HG02981 (cell line): ENCODE measurements around the gene GIMAP4.
"Not testable (repeated sequence)": the region's sequence is repeated elsewhere in the genome, so short reads cannot be mapped to it uniquely, and the experiment has no call there.

Experiments
- ATAC-seq: cut with Tn5 transposase; IDR thresholded peaks from one replicate; pipeline ENCODE4 v1.9.1; 2021; ENCODE audit warnings: mild to moderate bottlenecking, moderate library complexity; ENCODE audit not compliant: unreplicated experiment

The GIMAP4 gene

DNA sequence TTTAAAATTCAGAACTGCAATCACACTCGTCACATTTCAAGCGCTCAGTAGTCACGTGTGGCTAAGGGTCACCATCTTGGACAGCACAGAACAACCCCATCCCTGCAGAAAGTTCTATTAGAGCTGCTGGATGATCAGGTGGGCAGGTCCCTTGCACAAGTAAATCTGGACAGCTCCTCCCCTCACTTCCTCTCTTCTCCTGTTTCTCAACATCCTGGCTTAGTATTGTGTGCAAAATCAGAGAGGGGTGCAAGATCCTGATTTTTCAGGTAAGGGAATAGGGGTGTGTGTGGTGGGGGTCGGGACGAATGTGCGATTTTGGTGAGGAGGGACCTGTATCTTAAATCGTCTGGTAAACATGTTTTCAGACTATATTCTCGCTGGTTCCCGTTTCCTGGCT, at the start of gene GIMAP4:
TSS of gene GIMAP4 (plus strand) at position 222 of the 400 bp plus-strand sequence. CDS start 2,512 bp downstream, outside the sequence.
- ATAC-seq = no peak

DNA sequence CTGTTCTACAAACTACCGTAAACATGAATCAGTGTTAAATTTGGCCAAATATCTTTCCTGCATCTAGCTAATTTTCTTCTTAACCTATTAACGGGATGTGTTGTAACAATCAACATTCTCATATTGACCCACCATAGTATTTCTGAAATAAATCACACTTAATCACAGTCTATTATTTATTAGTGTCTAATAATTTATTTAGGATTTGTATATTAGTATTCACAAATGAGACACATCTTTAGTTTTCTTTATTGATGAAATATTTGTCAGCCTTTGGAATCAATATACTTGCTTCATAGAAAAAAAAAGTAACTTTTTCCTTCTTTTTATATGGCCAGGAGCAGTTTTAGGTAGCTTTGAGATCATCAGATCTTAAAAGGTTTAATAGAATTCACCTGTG, 47.9 kb upstream of the GIMAP4 start:
- ATAC-seq = no peak

DNA sequence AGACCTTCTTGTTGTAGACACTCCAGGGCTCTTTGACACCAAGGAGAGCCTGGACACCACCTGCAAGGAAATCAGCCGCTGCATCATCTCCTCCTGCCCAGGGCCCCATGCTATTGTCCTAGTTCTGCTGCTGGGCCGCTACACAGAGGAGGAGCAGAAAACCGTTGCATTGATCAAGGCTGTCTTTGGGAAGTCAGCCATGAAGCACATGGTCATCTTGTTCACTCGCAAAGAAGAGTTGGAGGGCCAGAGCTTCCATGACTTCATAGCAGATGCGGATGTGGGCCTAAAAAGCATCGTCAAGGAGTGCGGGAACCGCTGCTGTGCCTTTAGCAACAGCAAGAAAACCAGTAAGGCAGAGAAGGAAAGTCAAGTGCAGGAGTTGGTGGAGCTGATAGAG, 47.0 kb upstream of the GIMAP4 start:
- ATAC-seq = no peak

DNA sequence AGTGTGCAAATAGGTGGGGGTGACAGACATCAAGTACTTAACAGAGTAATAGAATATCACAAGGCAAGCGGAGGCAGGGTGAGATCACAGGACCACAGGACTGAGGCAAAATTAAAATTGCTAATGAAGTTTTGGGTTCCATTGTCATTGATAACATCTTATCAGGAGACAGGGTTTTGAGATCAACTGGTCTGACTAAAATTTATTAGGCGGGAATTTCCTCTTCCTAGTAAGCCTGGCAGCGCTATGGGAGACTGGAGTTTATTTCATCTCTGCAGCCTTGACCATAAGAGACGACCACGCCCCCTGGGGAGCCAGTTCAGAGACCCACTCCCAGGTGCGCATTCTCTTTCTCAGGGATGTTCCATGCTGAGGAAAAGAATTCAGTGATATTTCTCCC, 44.3 kb upstream of the GIMAP4 start:
- ATAC-seq = not testable (repeated sequence)

DNA sequence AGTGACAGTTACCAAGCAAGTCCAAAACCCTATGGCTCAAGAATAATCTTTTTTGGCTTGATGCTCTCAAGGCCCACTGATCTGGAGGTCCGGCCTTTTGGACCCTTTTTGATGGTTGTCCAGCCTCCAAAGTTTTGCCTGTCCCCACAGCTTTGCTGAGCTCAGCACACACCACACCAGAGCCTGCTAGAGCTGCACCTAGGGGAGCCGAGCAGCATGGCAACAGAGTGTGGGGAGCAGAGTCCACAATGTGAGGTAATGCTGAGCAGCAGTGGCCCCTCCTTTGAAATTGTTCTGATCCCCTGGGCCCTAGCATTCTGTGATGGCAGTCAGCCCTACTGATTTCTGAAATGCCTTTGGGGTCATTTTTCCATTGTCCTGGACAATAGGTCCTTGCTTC, 43.2 kb upstream of the GIMAP4 start:
- no peak for ATAC-seq

DNA sequence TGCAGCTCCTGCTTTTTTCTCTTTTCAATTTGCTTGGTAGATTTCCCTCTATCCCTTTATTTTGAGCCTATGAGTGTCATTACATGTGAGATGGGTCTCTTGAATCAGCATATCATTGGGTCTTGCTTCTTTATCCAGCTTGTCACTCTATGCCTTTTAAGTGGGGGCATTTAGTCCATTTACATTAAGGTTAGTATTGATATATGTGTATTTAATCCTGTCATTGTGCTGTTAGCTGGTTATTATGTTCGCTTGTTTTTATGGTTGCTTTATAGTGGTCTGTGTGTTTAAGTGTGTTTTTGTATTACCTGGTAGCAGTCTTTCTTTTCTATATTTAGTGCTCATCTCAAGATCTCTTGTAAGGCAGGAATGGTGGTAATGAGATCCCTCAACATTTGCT, 35.5 kb upstream of the GIMAP4 start:
- ATAC-seq = no peak

DNA sequence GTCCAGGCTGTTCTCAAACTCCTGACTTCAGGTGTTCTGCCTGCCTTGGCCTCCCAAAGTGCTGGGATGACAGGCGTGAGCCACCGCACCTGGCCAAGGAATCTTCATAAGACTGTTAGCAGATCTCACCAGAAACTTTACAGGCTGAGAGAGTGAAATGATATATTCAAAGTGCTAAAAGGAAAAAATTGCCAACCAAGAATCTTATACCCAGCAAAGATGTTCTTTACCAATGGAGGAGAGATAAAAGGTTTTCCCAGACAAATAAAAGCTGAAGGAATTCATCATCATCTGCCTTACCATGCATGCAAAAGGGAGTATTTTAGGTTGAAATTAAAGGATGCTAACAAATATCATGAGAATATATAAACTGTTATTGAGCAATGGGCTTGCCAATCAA, 28.9 kb upstream of the GIMAP4 start:
- ATAC-seq = no peak

DNA sequence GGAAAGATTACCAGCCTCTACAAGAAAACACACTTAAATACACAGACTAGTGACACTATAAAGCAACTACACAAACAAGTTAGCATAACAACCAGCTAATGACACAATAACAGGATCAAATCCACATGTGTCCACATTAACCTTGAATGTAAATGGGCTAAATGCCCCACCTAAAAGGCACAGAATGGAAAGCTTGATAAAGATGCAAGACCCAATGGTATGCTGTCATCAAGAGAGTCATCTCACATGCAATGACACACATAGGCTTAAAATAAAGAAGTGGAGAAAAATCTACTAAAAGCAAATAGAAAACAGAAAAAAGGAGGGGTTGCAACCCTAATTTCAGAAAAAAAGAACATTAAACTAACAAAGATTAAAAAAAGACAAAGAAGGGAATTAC, 14.0 kb upstream of the GIMAP4 start:
- ATAC-seq = no peak

DNA sequence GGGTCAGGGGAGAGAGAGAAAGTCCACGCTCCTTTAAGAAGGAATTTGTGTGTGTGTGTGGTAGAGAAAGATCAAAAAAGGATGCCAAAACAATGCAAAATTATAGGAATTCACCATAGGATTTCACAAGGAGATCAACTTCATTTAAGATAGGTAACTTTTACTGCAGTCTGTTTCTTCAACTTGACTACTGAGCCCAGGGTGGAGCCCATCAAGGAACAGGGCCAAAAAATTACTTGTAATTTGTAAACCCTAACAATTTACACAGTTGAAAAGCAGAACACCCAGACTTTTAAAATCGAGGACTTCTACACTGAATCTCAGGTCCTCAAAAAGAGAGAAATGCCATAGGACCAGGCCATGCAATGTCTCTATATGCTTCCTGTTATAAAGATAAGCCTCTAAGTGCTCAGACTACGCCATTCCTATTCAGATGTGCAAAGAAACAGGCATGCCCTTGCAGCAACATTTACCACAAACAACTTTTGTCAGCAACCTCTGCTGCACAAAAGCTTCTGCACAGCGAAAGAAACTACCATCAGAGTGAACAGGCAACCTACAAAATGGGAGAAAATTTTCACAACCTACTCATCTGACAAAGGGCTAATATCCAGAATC, 10.6 kb upstream of the GIMAP4 start:
- no peak for ATAC-seq

DNA sequence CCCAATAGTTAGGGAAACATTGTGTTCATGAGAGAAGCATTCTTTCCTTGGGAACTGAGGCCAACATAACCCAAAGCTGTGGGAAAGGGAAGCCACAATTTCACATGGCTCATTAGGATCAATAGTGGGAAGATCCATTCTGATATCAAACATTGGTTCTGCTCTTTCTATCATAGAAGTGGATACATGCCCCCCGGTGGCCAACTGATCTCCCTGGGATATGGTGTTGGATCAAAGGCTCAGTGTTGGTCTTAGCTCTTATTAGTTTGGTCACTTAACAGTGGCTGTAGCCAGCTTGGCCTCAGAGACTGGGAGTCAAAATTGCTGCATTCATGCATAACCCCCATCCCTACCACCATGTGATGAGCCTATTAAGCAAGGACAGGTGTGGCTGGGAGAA, 6.7 kb upstream of the GIMAP4 start:
- ATAC-seq = no peak

DNA sequence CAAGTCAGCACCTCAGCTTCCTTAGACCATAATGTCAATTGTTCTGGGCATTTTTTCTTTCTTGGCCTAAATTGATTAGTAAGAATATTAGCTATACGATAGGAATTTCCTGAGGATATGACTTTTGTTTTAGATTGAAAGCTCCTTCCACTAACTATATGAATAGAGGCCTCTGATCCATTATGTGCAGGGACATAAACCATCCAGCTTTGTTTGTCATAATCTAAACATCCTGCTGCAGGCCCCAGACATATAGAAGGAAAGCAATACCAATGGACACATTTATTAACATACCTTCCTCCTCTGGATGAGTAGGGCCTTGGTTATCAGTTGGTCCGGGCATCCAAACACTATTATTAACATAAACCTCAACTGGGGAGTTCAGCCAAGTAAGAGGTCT, 4.3 kb upstream of the GIMAP4 start:
- ATAC-seq = no peak

DNA sequence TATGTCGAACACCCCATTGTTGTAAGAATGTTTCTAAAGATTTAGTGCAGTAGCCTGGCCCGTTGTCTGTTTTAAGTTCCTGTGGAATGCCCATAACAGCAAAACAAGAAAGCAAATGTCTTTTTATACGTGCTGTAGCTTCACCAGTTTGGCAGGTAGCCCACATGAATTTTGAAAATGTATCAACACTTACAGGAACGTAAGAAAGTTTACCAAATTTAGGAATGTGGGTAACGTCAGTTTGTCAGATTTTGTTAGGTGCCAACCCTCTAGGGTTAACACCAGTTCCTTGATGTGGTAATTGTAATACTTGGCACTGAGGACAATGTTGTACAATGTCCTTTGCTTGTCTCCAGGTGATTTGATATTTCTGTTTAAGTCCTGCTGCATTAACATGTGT, 3.2 kb upstream of the GIMAP4 start:
- ATAC-seq = no peak

DNA sequence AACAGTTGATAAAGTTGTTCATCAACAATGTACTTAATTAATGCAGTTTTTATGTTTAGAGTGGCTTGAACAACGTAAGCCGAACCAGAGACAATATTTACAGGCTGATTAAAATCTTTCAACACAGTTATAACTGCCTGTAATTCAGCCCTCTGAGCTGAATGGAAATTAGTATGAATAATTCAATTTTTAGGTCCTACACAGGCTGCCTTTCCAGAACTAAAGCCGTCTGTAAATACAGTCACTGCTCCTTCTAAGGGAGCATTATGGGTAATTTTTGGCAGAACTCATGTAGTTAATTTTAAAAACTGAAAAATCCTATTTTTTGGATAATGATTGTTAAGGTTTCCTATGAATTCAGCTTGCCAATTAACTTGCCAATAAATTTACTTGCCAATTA, 2.6 kb upstream of the GIMAP4 start:
- no peak for ATAC-seq

DNA sequence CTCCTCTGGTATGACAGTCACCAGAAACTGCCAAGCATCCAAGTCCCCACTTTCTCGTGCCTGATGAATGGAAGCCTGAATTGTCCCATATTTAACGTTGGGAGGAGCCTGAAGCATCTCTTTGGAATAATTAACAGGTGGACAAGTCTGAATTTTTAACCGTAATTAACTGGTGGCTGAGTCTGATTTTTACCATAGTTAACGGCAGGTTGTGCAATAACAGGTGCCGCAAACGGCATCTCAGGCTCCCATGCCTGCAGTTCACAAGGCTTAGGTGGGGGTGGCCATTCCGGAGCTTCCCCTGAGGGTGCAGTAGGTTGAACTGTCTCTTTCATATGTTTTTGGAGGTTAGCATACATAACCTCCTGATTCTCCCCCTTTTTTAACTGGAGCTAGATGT, 2.0 kb upstream of the GIMAP4 start:
- no peak for ATAC-seq

DNA sequence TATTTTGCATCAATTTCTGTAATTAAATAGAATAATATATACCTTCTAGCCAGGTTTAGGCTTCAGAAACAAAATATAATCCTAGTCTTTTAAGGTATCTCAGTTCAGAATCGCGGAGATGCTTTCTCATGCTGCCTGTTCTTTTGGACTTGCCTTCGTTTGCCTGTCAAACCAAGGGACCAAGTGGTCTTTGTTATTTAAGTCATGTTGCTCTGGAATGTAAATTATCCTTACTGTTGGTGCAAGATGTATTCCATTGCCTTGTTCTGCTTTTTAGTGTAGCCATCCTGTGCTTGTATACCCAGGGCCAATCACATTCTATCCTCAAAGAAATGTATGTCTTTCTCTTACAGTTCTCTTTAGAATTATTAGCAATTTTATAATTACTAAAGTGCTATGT, 1.1 kb upstream of the GIMAP4 start:
- no peak for ATAC-seq

DNA sequence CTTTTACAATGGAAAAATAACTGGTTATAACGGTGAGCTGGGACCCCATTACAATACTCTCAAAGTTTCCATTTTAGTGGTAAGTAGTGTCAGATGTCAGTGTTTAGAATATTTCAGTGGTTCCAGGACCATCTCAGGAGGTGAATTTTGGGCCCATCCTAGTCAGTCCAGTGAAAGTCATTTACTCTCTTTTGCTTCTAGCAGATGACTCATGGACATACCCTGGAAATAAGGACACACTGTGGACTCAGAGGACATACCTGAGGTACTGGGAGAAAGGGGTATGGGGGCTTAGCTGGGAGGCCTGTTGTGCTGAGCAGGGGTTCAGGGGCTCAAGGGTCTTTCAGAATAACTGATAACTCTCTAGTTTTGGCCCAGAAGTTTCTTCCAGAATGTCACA, 618 bp upstream of the GIMAP4 start:
- no peak for ATAC-seq

DNA sequence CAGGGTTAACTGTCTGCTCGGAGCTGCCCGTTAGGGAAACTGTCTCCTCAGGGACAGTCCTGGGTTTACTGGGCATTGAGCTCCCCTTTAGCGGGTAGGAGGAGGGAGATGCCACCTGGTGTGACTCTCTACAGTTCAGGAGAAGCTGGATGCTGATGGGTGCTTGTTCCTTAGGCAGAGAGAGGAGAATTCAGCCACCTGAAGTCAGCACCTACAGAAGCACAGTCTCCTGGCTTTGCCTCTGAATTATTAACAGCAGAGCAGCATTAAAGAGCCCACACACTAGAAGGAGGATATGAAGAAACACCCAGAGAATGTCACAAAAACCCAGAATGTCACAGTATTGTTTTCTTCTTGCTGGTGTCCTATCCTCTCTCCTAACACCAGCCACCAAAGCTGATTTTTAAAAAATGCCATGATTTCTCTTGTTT, 696 bp downstream of the GIMAP4 start:
- no peak for ATAC-seq

DNA sequence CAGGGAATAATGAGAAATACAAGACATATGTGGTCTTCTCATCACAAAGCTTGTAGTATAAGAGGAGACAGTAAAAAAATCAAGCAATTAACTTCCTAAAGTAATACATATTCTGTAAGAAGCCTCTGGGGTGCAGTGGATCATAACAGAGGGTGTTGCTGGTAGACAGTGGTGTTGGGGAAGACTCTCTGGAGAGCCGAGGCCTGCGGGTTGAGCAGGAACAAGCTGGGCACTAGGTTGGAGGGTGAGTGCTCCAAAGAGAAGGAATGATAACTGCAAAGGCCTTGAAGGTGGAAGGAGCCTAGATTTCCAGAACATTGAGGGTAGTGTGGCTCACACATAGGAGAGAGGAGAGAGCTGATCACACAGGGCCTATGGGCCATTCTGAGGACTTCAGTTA, 1.5 kb downstream of the GIMAP4 start:
- ATAC-seq = no peak

DNA sequence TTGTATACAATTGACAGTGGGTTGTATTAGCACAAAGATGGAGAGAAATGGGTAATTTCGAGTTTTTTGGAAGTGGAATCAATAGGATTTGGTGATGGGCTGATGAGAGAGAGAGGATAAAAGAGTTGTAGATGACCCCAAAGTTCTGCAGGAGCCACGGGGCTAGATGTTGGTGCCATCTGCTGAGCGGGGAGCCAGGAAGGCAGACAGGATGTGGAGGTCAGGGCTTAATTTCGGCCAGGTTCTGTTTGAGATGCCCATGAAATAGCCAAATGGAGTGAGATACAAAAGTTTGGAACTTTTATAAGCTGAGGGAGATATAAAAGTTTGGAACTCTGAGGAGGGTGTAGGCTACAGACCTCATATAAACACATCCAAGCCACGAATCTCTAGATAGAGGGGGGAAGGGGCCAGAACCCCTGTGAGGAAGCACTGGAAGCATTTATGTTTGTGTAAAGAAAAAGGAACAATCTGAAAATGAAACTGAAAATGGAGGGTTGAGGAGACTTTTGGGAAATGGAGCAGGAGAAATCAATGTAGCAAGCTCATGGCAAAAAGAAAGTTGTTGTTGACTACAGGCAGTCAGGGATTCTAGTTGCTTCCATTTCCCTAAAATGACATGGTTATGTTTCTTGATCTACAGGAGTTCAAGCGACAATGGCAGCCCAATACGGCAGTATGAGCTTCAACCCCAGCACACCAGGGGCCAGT, 2.2 kb downstream of the GIMAP4 start:
- no peak for ATAC-seq

DNA sequence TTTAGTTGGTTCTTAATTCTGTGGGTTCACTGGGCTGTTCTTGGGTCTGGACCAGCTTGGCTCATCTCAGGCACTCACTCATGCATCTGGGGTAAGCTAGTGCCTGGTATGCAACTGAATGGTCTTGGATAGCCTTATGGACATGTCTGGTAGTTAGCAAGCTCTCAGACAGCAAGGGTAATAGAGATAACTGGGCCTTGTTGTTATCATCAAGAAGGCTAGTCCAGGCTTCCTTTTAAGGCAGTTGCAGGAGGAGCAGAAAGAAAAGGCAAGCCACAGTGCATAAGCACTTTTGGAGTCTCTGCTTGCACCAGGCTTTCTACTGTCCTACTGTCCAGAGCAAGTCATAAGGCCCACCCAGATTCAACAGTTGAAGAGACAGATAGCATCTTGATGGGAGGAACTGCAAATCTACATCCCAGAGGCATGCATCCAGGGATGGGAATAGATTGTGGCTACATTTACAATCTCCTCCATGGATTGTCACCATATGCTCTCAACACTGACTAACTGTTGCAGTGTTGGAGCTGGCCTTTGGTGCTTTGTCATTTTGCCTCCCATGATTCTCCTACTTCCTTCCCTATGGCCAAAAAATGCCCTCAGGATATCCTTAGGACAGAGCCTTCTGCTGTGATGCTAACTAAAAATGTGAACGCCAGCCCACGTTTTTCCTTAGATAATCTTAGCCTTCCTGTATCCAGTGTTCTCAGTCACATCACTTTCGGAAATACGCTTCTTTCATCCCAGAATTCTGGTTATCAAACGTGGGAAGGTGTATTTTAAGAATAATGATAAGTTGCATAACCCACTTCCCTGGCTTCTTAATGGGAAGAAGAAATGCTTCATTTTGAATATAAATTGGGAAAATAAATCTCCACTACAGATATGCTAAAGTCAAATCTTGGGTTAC, 3.6 kb downstream of the GIMAP4 start:
- no peak for ATAC-seq

DNA sequence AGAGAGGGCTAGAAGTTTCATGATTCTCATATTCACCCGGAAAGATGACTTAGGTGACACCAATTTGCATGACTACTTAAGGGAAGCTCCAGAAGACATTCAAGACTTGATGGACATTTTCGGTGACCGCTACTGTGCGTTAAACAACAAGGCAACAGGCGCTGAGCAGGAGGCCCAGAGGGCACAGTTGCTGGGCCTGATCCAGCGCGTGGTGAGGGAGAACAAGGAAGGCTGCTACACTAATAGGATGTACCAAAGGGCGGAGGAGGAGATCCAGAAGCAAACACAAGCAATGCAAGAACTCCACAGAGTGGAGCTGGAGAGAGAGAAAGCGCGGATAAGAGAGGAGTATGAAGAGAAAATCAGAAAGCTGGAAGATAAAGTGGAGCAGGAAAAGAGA, 5.3 kb downstream of the GIMAP4 start:
- no peak for ATAC-seq
